HS-27A (cell line): Measurements from ENCODE around the gene SLC5A5.
A peak's percentile ranks its signal among the peaks of the same experiment; 100 is the strongest.
"Not testable (repeated sequence)": the region's sequence is repeated elsewhere in the genome, so short reads cannot be mapped to it uniquely, and the experiment has no call there.

ENCODE experiments used
- DNase-seq: peaks from one replicate; pipeline ENCODE4 v3.0.0-alpha.2; 2012; ENCODE audit warnings: low read depth, missing footprints

Gene SLC5A5

DNA sequence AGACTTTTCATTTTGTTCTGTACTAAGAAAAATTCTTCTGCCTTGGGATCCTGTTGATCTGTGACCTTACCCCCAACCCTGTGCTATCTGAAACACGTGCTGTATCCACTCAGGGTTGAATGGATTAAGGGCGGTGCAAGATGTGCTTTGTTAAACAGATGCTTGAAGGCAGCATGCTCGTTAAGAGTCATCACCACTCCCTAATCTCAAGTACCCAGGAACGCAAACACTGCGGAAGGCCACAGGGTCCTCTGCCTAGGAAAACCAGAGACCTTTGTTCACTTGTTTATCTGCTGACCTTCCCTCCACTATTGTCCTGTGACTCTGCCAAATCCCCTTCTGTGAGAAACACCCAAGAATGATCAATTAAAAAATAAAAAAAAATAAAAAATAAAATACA lies 47.4 kb downstream of the SLC5A5 start:
- DNase-seq, result not testable (repeated sequence)

DNA sequence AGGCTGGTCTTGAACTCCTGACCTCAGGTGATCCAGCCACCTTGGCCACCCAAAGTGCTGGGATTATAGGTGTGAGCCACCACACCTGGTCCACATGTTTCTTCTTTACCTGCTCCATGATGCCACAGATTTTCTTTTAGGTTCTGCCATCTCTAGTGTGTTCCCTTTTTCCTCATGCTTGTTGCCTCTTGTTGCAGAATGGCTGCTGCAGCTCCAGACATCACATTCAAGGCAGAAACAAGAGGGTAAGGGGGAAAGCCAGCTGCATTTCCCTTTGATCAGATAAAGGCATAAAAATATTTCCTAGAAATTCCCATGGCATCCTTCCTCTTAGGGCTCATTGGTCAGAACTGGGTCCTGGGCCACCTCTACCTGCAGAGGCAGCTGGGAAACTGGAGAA lies 48.8 kb downstream of the SLC5A5 start:
- DNase-seq, result no peak

DNA sequence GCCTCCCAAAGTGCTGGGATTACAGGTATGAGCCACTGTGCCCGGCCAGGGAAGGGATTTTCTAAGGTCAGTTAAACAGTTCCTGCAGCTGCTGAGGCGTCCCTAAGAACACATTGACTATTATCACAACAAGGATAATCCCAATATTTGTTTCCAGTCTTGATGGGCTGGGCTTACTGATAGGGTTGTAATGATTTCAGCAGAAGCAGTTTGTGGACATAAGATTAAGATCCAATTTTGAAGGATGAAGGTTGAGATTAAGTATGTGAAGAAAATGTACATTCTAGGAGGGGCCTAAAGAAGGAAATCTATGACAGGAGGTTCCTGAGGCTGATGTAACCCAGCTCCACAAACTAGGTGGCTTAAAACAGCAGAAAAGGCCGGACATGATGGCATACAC lies 50.4 kb downstream of the SLC5A5 start:
- no peak for DNase-seq

DNA sequence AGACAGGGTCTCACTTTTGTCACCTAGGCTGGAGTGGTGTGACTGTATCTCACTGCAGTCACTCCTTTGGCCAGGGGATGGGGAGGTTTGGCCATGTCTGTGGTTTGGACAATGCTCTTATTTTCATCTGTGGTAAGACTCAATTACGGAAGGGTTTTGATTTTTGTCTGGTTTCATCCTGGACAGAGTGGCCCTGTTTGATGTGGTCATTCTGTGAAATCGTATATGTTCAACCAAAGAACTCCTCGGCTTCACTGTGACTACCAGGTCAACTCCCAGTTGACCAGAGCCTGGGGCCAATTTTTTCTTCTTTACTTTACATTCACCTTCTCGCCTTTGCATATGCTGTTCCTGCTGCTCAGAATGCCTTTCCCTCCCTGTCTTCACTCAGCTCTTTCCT lies 54.3 kb downstream of the SLC5A5 start:
- DNase-seq, result no peak

DNA sequence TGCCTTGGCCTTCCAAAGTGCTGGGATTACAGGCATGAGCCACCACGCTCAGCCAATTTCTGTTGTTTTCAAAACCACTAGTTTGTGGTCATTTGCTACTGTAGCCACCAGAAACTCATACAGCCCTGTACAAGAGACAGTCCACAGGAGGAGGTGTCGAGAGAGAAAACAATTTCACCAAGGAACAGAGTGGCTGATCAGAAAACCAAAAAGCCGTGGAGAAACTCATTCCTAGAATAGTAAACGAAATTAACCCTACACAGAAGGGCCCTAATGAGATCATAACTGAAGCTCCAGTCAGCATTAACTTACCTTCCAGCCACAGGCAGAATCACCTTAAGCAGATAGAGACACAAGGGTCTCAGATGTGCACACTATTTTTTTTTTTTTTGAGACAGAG lies 57.3 kb downstream of the SLC5A5 start:
- DNase-seq, result no peak

DNA sequence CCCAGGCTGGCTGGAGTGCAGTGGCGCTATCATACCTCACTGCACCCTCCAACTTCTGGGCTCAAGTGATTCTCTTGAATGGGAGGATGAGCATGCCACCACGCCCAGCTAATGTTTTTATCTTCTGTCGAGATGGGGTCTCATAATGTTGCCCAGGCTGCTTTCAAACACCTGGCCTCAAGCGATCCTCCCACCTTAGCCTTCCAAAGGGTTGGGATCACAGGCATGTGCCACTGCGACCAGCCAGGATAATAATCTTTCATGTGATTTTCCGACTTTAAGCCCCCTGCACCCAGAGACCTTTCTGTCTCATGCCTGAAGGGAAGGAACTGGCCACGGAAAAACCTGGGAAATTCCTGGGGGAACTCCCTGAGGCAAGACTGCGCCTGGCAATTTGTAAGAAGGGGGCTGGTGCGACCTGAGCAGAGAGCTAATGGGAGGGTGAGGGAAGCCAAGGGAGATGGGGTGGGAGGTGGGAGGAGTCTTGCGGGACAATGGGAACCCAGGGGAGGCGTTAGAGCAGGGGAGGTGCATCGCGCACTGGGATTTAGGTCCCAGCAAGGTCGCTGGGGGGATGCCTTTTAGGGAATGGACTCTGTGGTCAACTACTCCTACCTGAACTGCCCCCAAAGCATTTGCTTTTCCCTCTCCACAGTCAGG lies 59.9 kb downstream of the SLC5A5 start:
- no peak for DNase-seq

DNA sequence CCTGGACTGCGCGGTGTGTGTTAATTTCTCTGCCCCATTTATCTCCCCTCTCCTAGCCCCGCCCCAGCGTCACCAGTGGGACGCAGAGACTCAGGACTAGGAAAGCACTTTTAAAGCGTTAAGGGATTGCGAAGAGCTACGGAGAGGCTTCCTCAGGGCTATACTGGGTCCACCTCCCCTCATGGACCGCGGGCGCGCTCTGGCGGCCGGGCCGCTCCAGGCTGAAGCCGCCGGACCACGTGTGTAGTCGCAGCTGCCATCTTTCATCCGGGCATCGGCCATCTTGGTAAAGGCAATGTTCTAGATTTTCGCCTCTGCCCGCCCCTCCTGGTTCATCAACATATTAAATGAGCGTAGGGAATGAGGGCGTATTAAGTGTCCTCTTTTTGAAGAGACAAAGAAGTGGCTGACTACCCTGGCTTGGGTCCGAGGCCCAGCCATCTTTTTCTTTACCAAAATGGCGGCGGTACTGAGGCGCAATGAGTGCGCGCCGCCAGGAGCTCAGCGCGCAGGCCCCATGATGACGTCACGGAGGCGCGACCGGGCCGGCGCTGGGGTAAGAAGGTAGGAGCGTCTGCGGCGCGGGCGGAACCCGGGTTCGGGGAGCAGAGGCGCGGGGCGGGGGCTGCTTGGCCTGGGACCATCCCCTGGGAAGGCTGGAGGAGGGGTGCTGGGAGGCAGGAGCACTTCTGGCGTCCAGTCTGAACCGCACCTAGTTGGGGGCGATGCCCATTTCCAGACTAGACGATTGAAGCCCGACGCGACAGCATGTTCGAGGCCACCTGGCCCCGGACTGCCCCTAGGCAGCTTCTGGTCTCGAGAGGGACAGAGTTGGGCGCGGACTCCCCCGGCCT lies 61.0 kb downstream of the SLC5A5 start, which contains the start of gene CCDC124:
Gene CCDC124, plus strand, starts transcription at position 531 of the 854 bp plus-strand sequence. CDS start 3,406 bp downstream, outside the sequence.
- peak; percentile 77 for DNase-seq

DNA sequence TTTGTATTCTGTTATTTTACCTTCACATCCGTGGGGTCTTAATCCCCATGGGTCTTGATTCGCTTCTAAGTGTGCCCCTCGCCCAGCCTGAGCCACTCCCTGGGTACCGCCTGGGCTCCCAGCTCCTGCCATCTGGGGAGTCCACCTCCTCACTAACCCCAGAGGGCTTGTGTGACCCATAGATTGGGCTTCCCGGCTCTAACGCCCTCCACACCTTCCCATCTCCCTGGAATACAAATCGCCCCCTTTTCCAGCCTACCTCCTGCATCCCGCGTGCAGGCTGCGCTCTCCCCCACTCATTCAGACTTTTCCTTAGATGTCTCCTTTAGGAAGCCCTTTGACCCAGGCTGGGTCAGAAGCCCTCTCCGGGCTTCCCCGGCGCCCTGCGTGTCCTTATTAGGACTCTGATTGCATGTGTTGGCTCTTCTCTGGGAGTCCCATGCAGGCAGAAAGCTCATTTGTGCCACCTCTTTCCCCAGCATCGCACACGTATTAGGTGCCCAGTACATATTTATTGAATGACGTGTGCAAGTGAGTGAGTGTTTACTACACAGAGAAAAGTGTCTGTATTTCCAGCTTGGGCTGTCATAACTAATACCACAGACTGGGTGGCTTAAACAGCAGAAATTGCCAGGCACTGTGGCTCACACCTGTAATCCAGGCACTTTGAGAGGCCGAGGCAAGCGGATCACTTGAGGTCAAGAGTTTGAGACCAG lies 61.8 kb downstream of the SLC5A5 start:
- no peak for DNase-seq

DNA sequence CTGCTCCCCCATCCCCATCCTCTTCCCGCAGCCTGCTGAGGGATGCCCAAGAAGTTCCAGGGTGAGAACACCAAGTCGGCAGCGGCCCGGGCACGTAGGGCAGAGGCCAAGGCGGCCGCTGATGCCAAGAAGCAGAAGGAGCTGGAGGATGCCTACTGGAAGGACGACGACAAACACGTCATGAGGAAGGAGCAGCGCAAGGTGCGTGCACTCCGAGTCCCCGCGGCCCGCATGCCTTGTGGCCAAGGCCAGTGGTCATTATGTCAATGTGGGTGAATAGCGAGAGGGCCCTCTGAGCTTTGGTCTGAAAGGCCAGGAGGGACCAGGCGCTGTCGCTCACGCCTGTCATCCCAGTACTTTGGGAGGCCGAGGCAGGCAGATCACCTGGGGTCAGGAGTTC lies 64.6 kb downstream of the SLC5A5 start:
- no peak for DNase-seq

DNA sequence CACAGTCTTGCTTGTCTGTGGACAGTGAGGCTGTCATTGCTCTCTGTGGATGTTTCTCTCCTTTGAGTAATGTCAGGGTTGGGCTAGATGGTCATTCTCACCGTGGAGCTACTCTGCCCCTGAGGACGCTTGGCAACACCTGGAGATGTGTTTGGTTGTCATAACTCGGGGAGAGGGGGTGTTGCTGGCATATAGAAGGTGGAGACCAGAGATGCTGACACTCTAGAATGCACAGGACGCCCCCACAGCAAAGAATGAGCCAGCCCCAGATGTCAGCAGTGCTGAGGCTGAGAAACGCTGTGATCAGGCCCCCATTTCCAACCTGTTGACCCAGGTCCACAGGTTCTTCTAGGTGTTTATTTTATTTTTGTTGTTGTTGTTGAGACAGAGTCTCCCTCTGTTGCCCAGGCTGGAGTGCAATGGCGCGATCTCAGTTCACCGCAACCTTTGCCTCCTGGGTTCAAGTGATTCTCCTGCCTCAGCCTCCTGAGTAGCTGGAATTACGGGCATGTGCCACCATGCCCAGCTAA lies 65.7 kb downstream of the SLC5A5 start:
- no peak for DNase-seq

DNA sequence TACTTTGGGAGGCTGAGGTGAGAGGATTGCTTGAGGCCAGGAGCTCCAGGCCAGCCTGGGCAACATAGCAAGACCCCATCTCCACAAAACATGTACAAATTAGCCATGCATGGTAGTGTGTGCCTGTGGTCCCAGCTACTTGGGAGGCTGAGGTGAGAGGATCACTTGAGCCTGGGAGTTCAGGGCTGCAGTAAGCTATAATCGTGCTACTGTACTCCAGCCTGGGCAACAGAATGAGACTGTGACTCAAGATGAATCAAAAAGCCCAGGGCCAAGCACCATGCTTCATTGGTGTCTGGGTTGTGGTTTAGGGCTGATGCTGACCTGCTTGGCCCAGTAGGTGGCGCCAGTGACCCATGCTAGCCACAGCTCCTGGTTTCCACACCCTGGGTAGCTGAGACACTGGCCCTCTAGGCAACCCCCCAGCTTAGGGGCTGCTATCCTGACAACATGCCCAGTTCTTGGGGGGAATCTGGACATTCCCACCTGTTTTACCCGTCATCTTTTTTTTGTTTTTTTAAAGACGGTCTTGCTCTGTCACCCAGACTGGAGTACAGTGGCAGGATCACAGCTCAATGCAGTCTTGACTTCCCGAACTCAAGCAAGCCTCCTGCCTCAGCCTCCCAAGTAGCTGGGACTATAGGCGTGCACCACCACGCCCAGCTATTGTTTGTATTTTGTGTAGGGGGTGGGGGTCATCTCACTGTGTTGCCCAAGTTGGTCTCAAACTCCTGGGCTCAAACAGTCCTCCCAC lies 66.5 kb downstream of the SLC5A5 start:
- DNase-seq, result no peak

DNA sequence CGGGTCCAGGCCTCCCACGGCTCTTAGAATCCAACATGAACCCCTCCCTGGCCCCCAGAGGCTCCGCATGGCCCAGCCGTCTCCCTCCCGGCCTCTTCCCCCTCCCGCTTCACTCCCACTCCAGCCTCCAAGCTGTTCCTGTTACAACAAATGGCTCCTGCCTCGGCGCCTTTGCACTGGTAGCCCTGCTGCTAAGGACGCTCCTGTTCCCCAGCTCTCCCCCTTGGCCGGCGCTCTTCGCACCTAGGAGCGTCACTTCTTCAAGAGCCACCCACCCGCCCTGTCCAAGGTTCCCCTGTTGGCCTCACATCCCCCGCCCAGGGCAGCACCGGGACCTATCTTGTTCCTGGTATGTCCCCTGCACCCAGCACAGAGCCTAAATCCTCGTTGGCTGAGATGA lies 70.4 kb downstream of the SLC5A5 start:
- DNase-seq, result no peak

DNA sequence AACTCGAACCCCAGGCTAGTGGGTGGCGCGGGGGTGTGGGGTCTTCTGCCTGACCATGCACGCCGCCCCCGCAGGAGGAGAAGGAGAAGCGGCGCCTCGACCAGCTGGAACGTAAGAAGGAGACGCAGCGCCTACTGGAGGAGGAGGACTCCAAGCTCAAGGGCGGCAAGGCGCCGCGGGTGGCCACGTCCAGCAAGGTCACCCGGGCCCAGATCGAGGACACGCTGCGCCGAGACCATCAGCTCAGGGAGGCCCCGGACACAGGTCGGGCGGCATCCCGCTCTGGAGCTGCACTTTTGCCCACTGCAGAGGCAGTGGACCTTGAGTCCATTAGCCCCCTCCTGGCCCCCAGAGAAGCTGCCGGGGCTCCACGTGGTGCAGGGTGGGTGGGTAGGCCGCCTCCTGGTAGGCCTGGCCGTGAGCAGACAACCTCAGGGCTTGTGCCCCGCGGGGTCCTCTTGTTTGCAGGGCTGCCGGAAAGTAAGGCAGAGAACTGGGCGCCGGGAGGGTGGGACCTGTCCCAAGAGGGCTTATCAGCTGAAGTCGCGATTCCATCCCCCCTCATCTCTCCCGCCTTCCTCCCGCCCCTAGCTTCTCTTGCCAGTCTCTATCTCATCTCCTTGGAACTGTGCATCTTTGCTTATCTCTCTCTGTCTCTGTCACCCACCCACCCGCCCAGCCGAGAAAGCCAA lies 71.0 kb downstream of the SLC5A5 start:
- no peak for DNase-seq

DNA sequence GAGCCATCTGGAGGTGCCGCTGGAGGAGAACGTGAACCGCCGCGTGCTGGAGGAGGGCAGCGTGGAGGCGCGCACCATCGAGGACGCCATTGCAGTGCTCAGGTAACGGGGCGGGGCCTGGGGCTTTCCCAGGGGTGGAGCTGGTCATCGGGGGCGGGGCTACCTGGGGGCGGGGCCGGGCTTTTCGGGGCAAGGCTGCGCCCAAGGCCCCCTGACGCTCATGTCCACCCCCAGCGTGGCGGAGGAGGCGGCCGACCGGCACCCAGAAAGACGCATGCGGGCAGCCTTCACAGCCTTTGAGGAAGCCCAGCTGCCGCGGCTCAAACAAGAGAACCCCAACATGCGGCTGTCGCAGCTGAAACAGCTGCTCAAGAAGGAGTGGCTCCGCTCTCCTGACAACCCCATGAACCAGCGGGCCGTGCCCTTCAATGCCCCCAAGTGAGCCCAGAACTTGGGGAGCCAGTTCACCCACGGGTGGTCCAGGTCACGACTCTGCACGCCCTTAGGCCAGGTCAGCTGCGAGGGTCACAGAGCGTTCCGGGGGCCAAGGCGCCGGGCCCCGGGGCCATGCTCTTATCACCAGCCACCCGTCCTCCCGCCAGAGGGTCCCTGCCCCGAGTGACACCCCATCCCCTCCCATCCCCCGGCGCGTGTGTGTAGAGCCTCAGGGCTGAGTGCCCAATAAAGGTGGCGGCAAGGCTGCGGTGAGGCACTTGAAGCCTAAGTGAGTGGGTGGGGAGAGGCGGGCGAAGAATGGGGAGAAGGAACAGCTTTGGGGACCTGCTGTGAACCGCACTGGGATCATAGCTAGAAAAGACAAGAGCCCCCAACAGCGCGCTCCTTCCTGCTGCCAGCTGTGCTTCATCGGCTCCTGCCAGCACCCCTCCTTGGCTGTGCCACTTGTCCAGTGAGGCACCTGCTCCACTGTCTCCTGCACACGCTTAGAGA lies 71.8 kb downstream of the SLC5A5 start:
- no peak for DNase-seq

DNA sequence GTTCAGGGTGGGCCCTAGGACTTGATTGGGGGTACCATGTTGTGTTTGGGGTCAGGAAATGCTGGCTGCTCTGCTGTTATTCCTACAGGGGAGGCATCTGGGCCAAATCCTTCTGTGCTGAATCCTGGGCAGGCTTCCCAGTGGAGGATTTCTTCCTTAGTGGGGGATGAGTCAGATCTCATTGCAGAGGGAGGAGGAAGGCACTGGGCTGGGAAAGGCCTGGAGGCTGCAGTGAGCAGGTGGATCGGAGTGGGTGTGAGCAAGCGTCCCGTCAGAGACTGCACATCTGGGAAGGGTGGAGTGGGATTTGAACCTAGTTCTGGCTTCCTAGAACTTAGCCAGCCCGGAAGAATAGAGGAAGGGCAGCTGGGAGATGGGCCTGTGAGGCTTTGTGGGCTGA lies 72.6 kb downstream of the SLC5A5 start:
- no peak for DNase-seq
